ENCODE data around the gene NETO2.

NETO2 gene

GRCh38 chr16:47045023-47045422 is 98.7 kb downstream of the NETO2 start:
- DNase-seq: no peak

DNA sequence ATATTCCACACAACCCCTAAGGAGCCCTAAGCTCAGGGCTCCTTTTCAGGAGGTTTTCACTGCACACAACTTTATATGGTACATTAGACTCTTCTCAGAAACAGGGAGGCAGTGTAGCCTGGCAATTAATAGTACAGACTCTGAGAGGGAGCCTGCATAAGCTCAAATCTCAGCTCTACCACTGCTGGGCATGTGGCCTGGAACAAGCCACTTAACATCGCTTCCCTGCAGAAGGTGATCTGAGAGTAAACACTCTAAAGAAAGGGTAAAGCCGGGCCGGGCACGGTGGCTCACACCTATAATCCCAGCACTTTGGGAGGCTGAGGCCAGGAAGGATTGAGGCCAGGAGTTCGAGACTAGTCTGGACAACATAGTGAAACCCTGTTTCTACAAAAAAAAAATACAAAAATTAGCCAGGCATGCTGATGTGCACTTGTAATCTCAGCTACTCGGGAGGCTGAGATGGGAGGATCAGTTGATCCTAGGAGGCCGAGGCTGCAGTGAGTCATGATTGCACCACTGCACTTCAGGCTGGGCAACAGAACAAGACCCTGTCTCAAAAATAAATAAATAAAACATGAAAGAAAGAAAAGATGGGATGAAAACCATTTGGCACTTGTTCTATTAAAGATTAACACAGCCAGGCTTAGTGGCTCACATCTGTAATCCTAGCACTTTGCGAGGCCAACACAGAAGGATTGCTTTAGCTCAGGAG is 99.6 kb downstream of the NETO2 start:
- DNase-seq: no peak

DNA sequence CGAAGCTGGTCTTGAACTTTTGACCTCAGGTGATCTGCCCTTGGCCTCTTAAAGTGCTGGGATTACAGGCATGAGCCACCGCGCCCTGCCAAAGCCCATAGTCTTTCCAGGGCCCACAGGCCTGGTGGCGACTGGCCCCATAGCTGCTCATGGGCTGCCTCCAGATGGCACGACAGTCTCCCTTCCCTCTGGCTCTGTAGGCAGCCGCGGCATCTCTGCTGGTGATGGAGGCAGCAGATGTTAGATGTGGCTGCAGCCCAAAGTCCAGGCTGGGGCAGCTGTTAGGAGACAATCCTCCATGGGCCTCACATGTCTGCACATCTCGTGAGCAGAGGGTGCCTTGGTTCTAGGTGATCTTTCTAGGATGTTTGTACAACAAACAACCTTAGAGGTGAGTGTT is 100.5 kb downstream of the NETO2 start:
- DNase-seq: no peak

- DNase-seq: peak; percentile 90
Observed at GRCh38 chr16:47037746-47038458, 105.8 kb downstream of the NETO2 start.

GRCh38 chr16:47037396-47037745 is 106.4 kb downstream of the NETO2 start:
- DNase-seq: peak; percentile 13

DNA sequence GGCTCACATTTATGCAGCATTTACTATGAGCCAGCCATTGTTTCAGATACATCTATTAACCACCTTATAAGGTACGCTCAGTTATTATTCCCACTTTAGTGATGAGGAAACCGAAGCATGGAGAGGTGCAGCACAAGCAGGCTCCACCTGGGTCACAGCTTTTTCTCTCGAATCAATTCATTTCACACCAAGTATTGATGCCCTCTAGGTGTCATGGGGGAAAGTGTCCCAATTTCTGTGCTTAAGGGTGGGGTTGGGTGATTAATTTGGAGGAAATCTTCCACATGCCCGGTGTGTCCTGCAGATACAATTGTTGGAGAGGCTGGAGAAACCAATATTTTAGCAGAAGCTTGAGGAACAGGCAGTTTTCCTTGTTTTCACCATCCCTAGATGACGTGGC is 107.5 kb downstream of the NETO2 start:
- DNase-seq: no peak

DNA sequence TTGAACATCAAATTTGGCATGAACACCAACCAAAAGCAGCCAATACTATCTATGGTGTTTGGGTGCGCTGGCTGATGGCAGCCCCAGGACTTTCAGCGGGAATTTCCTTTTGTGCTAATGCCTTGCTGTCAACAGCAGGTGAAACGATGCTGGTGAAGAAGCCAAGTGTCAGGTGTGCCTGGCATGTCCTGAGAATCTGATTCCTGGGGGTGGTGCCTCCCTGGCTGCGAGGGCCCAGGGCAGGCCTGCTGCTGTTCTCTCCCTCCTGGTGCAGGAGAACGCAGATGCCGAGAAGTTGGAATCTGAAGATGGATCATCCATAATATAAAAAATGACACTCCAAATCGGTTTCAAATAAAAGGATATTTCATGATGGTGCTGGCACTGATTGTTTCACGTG is 108.3 kb downstream of the NETO2 start:
- no peak for DNase-seq

DNA sequence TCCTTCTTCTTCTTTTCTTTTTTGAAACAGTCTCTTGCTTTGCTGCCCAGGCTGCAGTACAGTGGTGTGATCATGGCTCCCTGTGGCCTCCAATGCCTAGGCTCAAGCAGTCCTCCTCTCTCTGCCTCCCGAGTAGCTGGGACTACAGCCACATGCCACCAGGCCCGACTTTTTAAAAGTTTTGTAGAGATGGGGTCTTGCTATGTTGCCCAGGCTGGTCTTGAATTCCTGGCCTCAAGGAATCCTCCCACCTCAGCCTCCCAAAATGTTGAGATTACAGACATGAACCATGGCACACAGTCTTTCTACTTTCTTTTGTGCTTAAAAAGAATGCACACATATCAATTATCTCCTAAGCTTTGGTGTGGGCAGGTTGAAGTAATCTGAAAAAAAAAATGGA is 109.3 kb downstream of the NETO2 start:
- no peak for DNase-seq

GRCh38 chr16:47033176-47033575 is 110.6 kb downstream of the NETO2 start:
- no peak for DNase-seq

- DNase-seq: no peak
Observed at GRCh38 chr16:47029724-47030123, 114.0 kb downstream of the NETO2 start.

DNA sequence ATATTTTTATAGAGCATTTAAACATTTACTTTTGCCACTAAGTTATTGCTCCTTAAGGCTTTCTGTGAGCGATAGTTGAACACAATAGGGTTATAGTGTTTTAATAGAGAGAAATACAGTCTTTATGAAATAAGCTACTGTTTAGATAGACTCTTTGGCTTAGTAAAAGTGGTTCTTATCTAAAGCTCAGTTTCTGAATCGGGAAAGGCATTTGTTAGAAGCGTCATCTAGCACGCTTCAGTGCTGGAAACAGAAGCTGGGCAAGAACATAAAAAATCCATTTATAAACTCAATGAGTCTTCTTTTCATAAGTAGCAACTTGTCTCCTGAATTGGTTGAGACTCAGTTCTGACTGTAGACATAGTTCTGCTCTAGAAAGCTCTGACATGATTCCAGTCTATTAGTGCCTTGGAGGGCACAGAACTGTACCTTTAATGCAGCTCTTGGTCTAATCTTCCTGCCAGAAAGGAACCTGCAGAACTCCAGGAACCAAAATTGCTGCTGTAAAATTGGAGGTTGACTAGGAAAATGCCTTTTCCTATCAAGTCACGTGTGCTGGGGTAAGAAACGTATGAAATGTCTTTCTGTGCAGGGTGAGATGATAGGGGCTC is 114.9 kb downstream of the NETO2 start:
- DNase-seq: no peak
